HG02798 (cell line): ENCODE data around the gene BCKDHA.
A peak's percentile ranks its signal among the peaks of the same experiment; 100 is the strongest.

ENCODE experiments used
- ATAC-seq: cut with Tn5 transposase; IDR thresholded peaks from one replicate; pipeline ENCODE4 v1.9.1; 2021; ENCODE audit warnings: mild to moderate bottlenecking; ENCODE audit not compliant: unreplicated experiment, poor library complexity

Gene BCKDHA

GRCh38 chr19:41397086-41398049 lies at the start of gene BCKDHA, which contains the start of gene EXOSC5:
BCKDHA (plus strand) TSS chr19:41397818; CDS start chr19:41397828, 10 bp downstream.
EXOSC5 (minus strand) TSS chr19:41397359; CDS start chr19:41397328, 31 bp downstream.
- peak; percentile 94 for ATAC-seq

GRCh38 chr19:41350735-41351338 lies 46.8 kb upstream of the BCKDHA start:
- no peak for ATAC-seq

DNA sequence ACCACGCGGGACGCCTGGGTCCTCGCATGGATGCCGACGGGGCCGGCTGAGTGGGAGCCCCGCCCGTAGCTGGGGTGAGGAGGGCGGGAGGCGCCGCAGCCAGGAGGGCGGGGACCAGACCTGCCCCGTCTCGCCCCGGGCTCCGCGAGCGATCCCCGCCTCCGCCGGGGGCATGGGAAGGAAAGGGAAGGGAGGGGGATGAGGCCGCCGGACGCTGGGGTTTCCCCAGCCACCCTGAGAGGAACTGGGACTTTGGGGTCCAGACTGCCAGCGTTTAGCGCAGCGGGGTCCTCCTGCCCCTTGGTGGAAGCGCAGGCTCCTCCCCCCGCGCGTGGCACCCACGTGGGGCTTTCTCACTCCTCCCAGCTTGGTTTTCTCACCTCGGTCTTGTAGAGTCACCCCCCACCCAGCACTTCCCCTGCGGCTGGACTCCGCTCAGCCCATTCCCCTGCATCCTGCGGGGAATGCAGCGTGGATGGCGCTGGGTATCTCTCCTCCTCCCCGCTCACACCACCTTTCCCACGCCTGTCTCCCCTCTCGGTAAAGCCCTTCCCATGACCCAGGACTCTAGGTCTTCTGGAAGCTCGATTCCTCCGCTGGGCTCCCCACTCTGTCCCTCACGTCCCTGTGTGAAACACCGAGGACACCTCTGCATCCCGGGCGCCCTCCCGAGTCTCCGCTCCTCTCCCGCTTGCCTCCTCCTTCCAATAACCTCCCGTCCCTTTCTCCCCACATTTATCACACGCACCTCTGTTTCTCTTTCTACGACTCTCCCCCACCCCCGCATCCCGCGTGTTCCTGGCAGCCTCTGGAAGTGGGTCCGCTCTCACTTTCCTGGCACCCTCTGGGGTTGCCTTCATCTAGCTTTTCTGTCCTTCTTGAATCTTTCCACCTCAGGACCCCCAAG lies 46.0 kb upstream of the BCKDHA start:
- ATAC-seq, result peak; percentile 53

DNA sequence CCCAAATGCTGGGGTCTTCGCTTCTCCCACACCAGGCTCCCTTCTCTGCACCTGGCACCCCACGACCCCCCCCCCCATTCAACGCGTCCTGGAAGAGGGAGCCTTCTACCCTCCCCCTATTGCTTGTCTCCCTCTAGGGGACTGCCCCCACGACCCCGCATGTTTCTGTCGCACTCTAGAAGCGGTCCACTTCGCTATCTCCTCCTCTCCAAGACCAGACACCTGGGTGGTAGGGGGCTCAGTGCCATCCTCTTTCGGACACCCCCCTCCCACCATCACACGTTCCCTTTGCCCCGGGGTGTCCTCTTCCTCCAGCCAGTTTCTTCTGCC lies 45.4 kb upstream of the BCKDHA start:
- no peak for ATAC-seq

DNA sequence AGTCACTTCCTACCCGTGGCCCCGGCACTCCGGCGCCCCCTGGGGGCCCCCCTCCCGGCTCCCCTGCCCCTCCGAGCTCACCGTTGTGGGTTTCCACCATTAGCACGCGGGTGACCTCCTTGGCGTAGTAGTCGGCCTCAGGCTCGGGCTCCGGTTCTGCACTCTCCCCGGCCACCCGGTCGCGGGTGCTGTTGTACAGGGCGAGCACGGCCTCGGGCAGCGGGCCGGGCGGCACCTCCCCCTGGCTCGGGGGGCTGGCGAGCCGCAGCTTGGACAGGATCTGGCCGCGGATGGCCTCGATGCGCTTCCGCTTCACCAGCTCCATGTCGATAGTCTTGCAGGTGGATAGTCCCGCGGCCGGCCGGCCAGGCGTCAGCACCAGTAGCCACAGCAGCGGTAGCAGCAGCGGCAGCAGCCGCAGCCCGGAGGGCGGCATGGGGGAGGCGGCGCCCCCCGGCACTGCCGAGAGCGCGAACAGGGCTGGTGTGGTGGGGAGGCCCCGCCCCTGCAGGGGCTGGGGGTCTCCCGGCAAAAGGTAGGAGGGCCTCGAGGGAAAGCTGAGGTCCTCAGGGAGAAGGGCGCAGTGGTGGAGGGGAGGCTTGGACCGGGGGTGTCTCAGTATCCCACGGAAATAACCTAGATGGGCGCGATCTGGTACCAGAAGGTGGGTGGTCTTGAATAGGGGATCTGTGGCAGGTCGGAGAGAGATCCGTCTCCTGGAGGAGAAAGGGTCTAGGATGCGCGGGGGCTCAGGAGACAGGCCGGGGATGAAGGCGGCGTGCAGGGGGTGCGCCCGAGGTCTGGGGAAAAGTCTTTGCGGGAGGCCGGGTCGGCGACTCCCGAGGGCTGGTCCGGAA lies 44.8 kb upstream of the BCKDHA start:
- ATAC-seq, result no peak

DNA sequence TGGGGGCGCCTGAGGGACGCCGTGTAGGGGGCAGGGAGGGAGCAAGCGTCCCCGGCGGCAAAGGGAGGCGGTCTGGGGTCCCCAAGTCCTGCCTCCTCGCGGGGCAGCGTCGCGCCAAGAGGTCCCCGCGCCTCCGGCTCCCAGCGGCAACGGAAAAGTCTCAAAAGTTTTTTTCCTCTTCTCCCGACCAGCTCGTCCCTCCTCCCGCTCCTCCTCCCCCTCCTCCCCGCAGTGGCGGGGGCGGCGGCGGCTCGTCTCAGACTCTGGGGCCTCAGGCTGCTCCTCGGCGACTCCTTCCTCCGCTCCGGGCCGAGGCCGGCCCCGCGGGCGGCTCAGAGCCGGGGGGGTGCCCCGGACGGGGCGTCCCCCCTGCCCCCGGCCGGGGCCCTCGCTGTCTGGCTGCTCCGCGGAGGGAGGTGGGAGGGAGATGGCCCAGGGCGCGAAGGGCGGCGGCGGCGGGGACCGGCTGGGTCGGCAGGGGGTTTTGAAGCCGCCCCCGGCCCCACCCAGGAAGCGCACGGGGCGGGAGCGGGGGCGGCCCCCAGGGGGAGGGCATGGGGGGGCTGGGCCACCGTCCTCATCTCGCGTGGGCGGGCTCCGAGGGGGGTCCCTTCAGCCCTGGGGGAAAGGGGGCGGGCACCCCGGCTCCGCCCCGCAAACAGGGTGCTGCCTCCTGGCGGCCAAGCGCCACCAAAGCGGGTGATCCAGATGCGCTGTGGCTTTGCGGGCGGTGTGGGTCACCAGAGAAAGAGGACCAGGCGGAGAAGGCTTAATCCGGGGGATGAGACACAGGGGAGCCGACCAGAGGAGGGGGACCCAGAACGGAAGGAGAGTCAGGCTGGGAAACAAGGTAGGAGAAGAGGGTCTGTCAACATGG lies 43.9 kb upstream of the BCKDHA start, which contains the start of gene TGFB1:
TSS of gene TGFB1 (minus strand) at position 457 of the 877 bp plus-strand sequence. CDS start 878 bp downstream, outside the sequence.
- ATAC-seq, result peak; percentile 53

GRCh38 chr19:41354343-41354953 lies 43.2 kb upstream of the BCKDHA start:
- no peak for ATAC-seq

- no peak for ATAC-seq
These were observed 42.6 kb upstream of the BCKDHA start for GRCh38 chr19:41355035-41355434.

DNA sequence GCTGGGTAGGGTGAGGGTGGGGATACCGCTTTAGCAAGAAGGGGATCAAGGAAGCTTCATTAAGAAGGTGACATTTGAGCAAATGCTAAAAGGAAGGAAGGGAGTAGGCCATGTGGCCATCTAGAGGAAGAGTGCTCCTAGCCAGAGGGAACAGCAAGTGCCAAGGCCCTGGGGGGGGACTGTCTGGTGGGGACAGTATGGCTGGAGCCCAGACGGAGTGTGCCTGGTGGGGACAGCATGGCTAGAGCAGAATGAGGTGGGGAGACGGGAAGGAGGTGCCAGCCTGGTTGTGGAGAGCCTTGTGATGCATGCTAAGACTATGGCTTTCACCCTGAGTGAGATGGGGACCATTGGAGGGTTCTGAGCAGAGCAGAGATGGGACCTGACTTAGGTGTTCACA lies 41.8 kb upstream of the BCKDHA start:
- no peak for ATAC-seq

GRCh38 chr19:41356984-41357739 lies 40.5 kb upstream of the BCKDHA start:
- ATAC-seq, result no peak

GRCh38 chr19:41357746-41358145 lies 39.9 kb upstream of the BCKDHA start:
- ATAC-seq, result no peak

DNA sequence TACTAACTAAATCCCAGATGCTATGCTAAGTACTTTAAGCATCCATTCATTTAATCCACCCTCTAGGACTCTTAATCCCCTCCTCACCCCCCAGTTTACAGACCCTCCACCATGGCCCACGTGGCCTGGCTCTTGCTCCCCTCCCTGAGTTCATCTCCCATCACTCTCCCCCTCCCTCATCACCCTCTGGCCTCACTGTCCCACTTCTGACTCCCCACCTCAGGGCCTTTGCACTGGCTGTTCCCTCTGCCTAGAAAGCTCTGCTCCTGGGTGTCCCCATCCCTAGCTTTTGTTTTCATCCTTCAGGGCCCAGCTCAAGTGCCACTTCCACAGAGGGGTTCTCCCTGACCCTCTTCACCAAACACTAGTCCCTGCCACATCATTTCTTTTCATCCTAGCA lies 37.9 kb upstream of the BCKDHA start:
- ATAC-seq, result no peak

GRCh38 chr19:41362143-41362847 lies 35.3 kb upstream of the BCKDHA start:
- ATAC-seq, result no peak

- no peak for ATAC-seq
These were observed 34.3 kb upstream of the BCKDHA start for GRCh38 chr19:41363371-41363752.

GRCh38 chr19:41363753-41364523 lies 33.7 kb upstream of the BCKDHA start, which contains the start of gene B9D2:
B9D2 (minus strand) TSS chr19:41364149; CDS start chr19:41363519, 630 bp downstream.
- ATAC-seq, result peak; percentile 93
